Neural crest cell (in vitro differentiated cells): ENCODE results near the gene TNIK. TPM values are rescaled to one million over a fixed set of nuclear protein-coding genes. Genes with fewer than 3 reads are reported as not detected.

Experiments used
- DNase-seq: peaks from one replicate; pipeline ENCODE4 v3.0.0; 2021; ENCODE audit warnings: low read depth, mixed read lengths, low spot score
- H3K27ac Mint-ChIP-seq: one replicate; pipeline ENCODE4 v1.8.0; 2021; ENCODE audit warnings: mild to moderate bottlenecking, mixed read lengths; ENCODE audit not compliant: unreplicated experiment
- H3K27me3 Mint-ChIP-seq: 2 replicates; pipeline ENCODE4 v1.8.0; 2021; ENCODE audit warnings: low read depth, mild to moderate bottlenecking, mixed read lengths
- H3K36me3 Mint-ChIP-seq: 2 replicates; pipeline ENCODE4 v1.8.0; 2021; ENCODE audit warnings: low read depth, mild to moderate bottlenecking, mixed read lengths
- H3K4me1 Mint-ChIP-seq: 2 replicates; pipeline ENCODE4 v1.8.0; 2021; ENCODE audit warnings: mixed read lengths
- H3K4me3 Mint-ChIP-seq: one replicate; pipeline ENCODE4 v1.8.0; 2021; ENCODE audit warnings: mild to moderate bottlenecking, mixed read lengths
- H3K9me3 Mint-ChIP-seq: 2 replicates; pipeline ENCODE4 v1.8.0; 2021; ENCODE audit warnings: mixed read lengths
- CTCF ChIP-seq: fragments of 200-600 bp; sonication (generic); conservative IDR thresholded peaks from 2 replicates; pipeline ENCODE4 v1.5.0; 2021; ENCODE audit warnings: antibody characterized with exemption, mild to moderate bottlenecking
- total RNA-seq: library from RNA; stranded (reverse); gene quantifications from 2 replicates; pipeline ENCODE4 v1.2.1, GENCODE V29; 2021

The TNIK gene
- total RNA-seq, 1 donor from 2014 or later = 32.3 TPM

- no peaks in the 10 kb centered on the region for H3K4me1 Mint-ChIP-seq
- no peak for DNase-seq
- no peaks in the 10 kb centered on the region for H3K9me3 Mint-ChIP-seq
- H3K4me3 Mint-ChIP-seq = no peak overlapping the region
- H3K27ac Mint-ChIP-seq = no peak overlapping the region
- no peak for TF ChIP-seq CTCF
- no peaks in the 10 kb centered on the region for H3K27me3 Mint-ChIP-seq
- no peaks in the 10 kb centered on the region for H3K36me3 Mint-ChIP-seq
Measured at GRCh38 chr3:171412054-171412453, 48.2 kb downstream of the TNIK start.

GRCh38 chr3:171410186-171410585, 50.0 kb downstream of the TNIK start:
- DNase-seq = no peak
- peak overlapping the region; percentile 31 for H3K27ac Mint-ChIP-seq
- H3K4me3 Mint-ChIP-seq = no peak overlapping the region
- no peaks in the 10 kb centered on the region for H3K36me3 Mint-ChIP-seq
- H3K4me1 Mint-ChIP-seq = no peaks in the 10 kb centered on the region
- no peak for TF ChIP-seq CTCF
- H3K9me3 Mint-ChIP-seq = peaks cover 2% of the 10 kb centered on the region
- no peaks in the 10 kb centered on the region for H3K27me3 Mint-ChIP-seq

GRCh38 chr3:171407759-171408158, 52.4 kb downstream of the TNIK start:
- Mint-ChIP-seq H3K4me1 (peaks cover 5% of the 10 kb centered on the region), H3K27me3 (no peaks in the 10 kb centered on the region), H3K27ac (no peak overlapping the region), H3K4me3 (no peak overlapping the region), H3K36me3 (peaks cover 5% of the 10 kb centered on the region), H3K9me3 (peaks cover 2% of the 10 kb centered on the region)
- no peak for TF ChIP-seq CTCF
- no peak for DNase-seq

GRCh38 chr3:171404376-171404967, 55.7 kb downstream of the TNIK start:
- TF ChIP-seq CTCF = no peak
- H3K27ac Mint-ChIP-seq = no peak overlapping the region
- peaks cover 9% of the 10 kb centered on the region for H3K4me1 Mint-ChIP-seq
- peaks cover 8% of the 10 kb centered on the region for H3K36me3 Mint-ChIP-seq
- no peaks in the 10 kb centered on the region for H3K27me3 Mint-ChIP-seq
- peaks cover 2% of the 10 kb centered on the region for H3K9me3 Mint-ChIP-seq
- no peak overlapping the region for H3K4me3 Mint-ChIP-seq
- DNase-seq = no peak

- Mint-ChIP-seq H3K27ac (no peak overlapping the region), H3K9me3 (peaks cover 2% of the 10 kb centered on the region), H3K36me3 (peaks cover 8% of the 10 kb centered on the region), H3K27me3 (no peaks in the 10 kb centered on the region), H3K4me1 (peaks cover 10% of the 10 kb centered on the region), H3K4me3 (no peak overlapping the region)
- DNase-seq = no peak
- TF ChIP-seq CTCF = no peak
Measured at GRCh38 chr3:171402281-171402680, 57.9 kb downstream of the TNIK start.
